Measurements from ENCODE around the gene CRIM1.

DNA sequence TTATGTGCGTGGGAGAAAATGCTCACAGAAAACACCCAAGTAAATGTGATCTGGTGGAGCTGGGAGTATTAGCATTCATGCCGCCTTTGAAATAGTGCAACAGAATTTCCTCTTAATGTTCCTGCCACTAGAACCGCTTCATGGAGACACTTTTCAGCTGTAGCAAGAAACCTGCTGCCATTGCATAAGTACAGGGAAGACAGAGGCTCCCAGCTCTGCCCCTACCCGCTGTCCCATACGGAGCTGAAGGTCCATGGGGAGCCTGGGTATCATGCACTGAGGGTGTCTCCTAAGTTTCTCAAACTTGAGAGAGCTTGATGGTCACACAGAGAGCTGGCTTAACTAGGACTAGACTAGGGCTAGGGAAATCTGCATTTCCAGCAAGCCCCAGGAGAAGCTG lies 49.6 kb downstream of the CRIM1 start:
- TF ChIP-seq CTCF (IDR thresholded peaks at IDR 0.05; ENCODE audit: low read length) (no peak), EZH2 (optimal IDR thresholded peaks at IDR 0.05; ENCODE audit: low read depth, low read length) (no peak), EZH2phosphoT487 (IDR thresholded peaks at IDR 0.05; ENCODE audit: low read length) (no peak)
